K562 (cell line): ENCODE results near the gene ACOT2. TPM values are rescaled to one million over a fixed set of nuclear protein-coding genes. Genes with fewer than 3 reads are reported as not detected.

Experiments used
- ATAC-seq: fragments of 200-7000 bp; cut with Tn5 transposase; 3 replicates; pipeline ENCODE4 v1.9.1; 2020; ENCODE audit warnings: moderate library complexity
- BruUV-seq: library from RNA; stranded (reverse); fragments of 400-500 nt; replicated peaks from 2 replicates; lab custom pipeline; 2021; lab: Mats Ljungman, UMichigan
- CTCF ChIA-PET: fragments of 300-600 bp; formaldehyde crosslinking; extraction: SDS; loops from one replicate; lab custom pipeline; 2021; ENCODE audit warnings: low intra/inter-chr PET ratio; lab: Yijun Ruan, JAX
- POLR2A ChIA-PET: fragments of 300-600, 350-650 bp; sonication (Branson Sonifier 250); formaldehyde crosslinking; extraction: SDS; loops from one replicate; lab custom pipeline; 2021; ENCODE audit warnings: antibody characterized with exemption, inconsistent platforms; lab: Yijun Ruan, JAX
- DNase-seq, 4 experiments: peaks; one replicate each; pipeline versions ENCODE4 v3.0.0 to v3.0.0-alpha.2; 2011 to 2018; ENCODE audit warnings: low spot score in 3 of 4, mixed read lengths in 3 of 4; ENCODE audit errors: extremely low read depth in 1 of 4
- FAIRE-seq: peaks from 2 replicates; lab custom pipeline; 2011; peaks lifted over from hg19 to GRCh38; lab: Jason Lieb, UNC
- H2AFZ ChIP-seq: 2 replicates; pipeline ENCODE4 v1.6.0; 2011; ENCODE audit warnings: low read depth, low read length, control low read depth, inconsistent platforms
- H3K27ac ChIP-seq: fragments of 200-600 bp; 3 replicates; pipeline ENCODE4 v1.8.0; 2011; ENCODE audit warnings: low read depth, mild to moderate bottlenecking, control low read depth, inconsistent platforms, low read length, moderate library complexity, mixed read lengths; ENCODE audit errors: extremely low read depth
- H3K27me3 ChIP-seq, 2 experiments: fragments of 300-600 bp in 1 of 2; 2 replicates in 1 of 2; 3 replicates in 1 of 2; pipeline versions ENCODE4 v1.6.0 to v1.8.0; 2011; ENCODE audit warnings: inconsistent platforms in 2 of 2, low read length in 2 of 2, mild to moderate bottlenecking in 1 of 2, mixed read lengths in 1 of 2, moderate library complexity in 1 of 2; ENCODE audit not compliant: control insufficient read depth in 2 of 2, insufficient read depth in 2 of 2
- H3K36me3 ChIP-seq: fragments of 300-600 bp; 3 replicates; pipeline ENCODE4 v1.8.0; 2011; ENCODE audit warnings: mild to moderate bottlenecking, low read length, inconsistent platforms; ENCODE audit not compliant: control insufficient read depth, insufficient read depth
- H3K4me1 ChIP-seq, 2 experiments: fragments of 200-600 bp in 1 of 2; replicated peaks in 1 of 2; 2 replicates in 1 of 2; 3 replicates in 1 of 2; pipeline versions ENCODE4 v1.5.1 to v1.8.0; 2011; ENCODE audit warnings: inconsistent platforms in 2 of 2, low read length in 2 of 2, mild to moderate bottlenecking in 1 of 2, mixed read lengths in 1 of 2, moderate library complexity in 1 of 2; ENCODE audit not compliant: control insufficient read depth in 2 of 2, insufficient read depth in 2 of 2
- H3K4me2 ChIP-seq: 2 replicates; pipeline ENCODE4 v1.6.1; 2011; ENCODE audit warnings: low read length, control low read depth, inconsistent platforms, mixed read lengths; ENCODE audit not compliant: insufficient read depth
- H3K4me3 ChIP-seq: fragments of 200-600 bp; sonication (generic), shearing (Covaris generic); 2 replicates; pipeline ENCODE4 v1.5.1; 2016; ENCODE audit warnings: control low read depth, inconsistent platforms
- H3K79me2 ChIP-seq: fragments of 200-600 bp; 3 replicates; pipeline ENCODE4 v1.8.0; 2011; ENCODE audit warnings: low read length, inconsistent platforms; ENCODE audit not compliant: control insufficient read depth, insufficient read depth
- H3K9ac ChIP-seq, 2 experiments: 2 replicates each; pipeline versions ENCODE4 v1.6.0 to v1.6.1; 2011; ENCODE audit warnings: low read depth in 2 of 2, low read length in 2 of 2, control low read depth in 1 of 2, inconsistent platforms in 1 of 2, mild to moderate bottlenecking in 1 of 2, mixed read lengths in 1 of 2; ENCODE audit not compliant: insufficient read depth in 1 of 2
- H3K9me1 ChIP-seq: one replicate; pipeline ENCODE4 v1.6.0; 2011; ENCODE audit warnings: inconsistent platforms, mild to moderate bottlenecking, low read length, moderate library complexity; ENCODE audit not compliant: control insufficient read depth, insufficient read depth
- H3K9me3 ChIP-seq: replicated peaks from 2 replicates; pipeline ENCODE4 v1.5.1; 2011; ENCODE audit warnings: low read depth, low read length, inconsistent platforms; ENCODE audit not compliant: control insufficient read depth, insufficient read depth
- H4K20me1 ChIP-seq: replicated peaks from 2 replicates; pipeline ENCODE4 v1.6.1; 2011; ENCODE audit warnings: low read length, inconsistent platforms, mixed read lengths; ENCODE audit not compliant: control insufficient read depth, insufficient read depth
- DACH1 ChIP-seq: fragments of 450-650 bp; IDR thresholded peaks from 2 replicates; pipeline ENCODE4 v1.6.1; 2018; ENCODE audit not compliant: partially characterized antibody
- NR4A1 ChIP-seq, 2 experiments: fragments of 250-450 bp in 1 of 2; fragments of 450-650 bp in 1 of 2; sonication (Bioruptor Pico) in 1 of 2; IDR thresholded peaks; 2 replicates each; pipeline versions ENCODE4 v1.4.0 to v1.6.1; 2016 to 2020; ENCODE audit warnings: mild to moderate bottlenecking in 2 of 2, missing compliant biosample characterization in 1 of 2, missing genetic modification characterization in 1 of 2, moderate library complexity in 1 of 2
- PHB2 ChIP-seq: fragments of 450-650 bp; IDR thresholded peaks from 2 replicates; pipeline ENCODE4 v1.6.1; 2017; ENCODE audit warnings: low read depth
- TCFL5 ChIP-seq: fragments of 250-450 bp; sonication (Bioruptor Pico); conservative IDR thresholded peaks from 2 replicates; pipeline ENCODE4 v1.6.1; 2021; ENCODE audit warnings: mild to moderate bottlenecking, moderate library complexity, matching md5 sums
- USF2 ChIP-seq: sonication (generic); formaldehyde crosslinking; IDR thresholded peaks from 2 replicates; pipeline ENCODE4 v1.5.0; 2020; ENCODE audit warnings: missing genetic modification reagents
- ZBTB1 ChIP-seq: sonication (generic); formaldehyde crosslinking; IDR thresholded peaks from 2 replicates; pipeline ENCODE4 v1.8.1; 2023; ENCODE audit warnings: missing genetic modification reagents, low read depth, mild to moderate bottlenecking, borderline replicate concordance
- WGBS: fragments of 100-300 bp; shearing (Covaris generic); methylation state at CpG from one replicate; pipeline ENCODE4 v1.1.6; 2016; ENCODE audit warnings: low coverage, mixed read lengths; ENCODE audit not compliant: insufficient coverage; ENCODE audit errors: missing lambda C conversion rate; 5-methylcytosine and 5-hydroxymethylcytosine counted together
- in situ Hi-C: fragments of 300-500 bp; cut with MboI; formaldehyde crosslinking; loops from 4 replicates; pipeline ENCODE4 v1.15.0; 2018; ENCODE audit warnings: inconsistent platforms, mixed read lengths
- intact Hi-C: fragments of 100-400 bp; cut with micrococcal nuclease; formaldehyde crosslinking; loops from 2 replicates; pipeline ENCODE4 v1.14.2; 2022
- polyA plus RNA-seq, 8 experiments: library from polyadenylated mRNA; depleted of rRNA in 4 of 8; stranded (reverse) in 5 of 8; unstranded in 3 of 8; fragments of >200 nt; fragmentation: Nextera tagmentation in 2 of 8; fragmentation: Illumina TruSeq in 1 of 8; extraction: Ambion mirVana in 2 of 8; extraction: Trizol in 1 of 8; gene quantifications; 2 replicates each; pipeline versions ENCODE4 v1.2.1 to v1.2.3, GENCODE V29; 2011 to 2014; ENCODE audit warnings: inconsistent platforms in 1 of 8, missing spikeins in 1 of 8
- total RNA-seq, 7 experiments: library from RNA; depleted of rRNA in 6 of 7; stranded (reverse); fragments of >200 nt in 6 of 7; fragmentation: Illumina TruSeq in 2 of 7; extraction: Trizol in 2 of 7; gene quantifications; 2 replicates each; pipeline versions ENCODE4 v1.2.1 to v1.2.3, GENCODE V29; 2011 to 2021; ENCODE audit warnings: low replicate concordance in 1 of 7

Gene ACOT2
- total and polyA plus RNA-seq, 9 of the 15 experiments (the other 6 are each of a cell fraction or from before 2014, with no cell fraction given) = 0.04 to 0.15 (median 0.04) TPM; not detected in 6

- ChIA-PET POLR2A (interaction anchor here (0.6 to 0.8 kb wide), 3 partner anchors 20 to 359 kb away, joined by 3 to 4 read pairs (median 4); no protein-coding TSS in a partner anchor), CTCF (no interaction called here)
- intact Hi-C loops (no loop called here), in situ Hi-C loops (no loop called here)
- H3K4me1 ChIP-seq = no peaks in the 10 kb centered on the region
- H3K27me3 ChIP-seq = no peaks in the 10 kb centered on the region
- no peaks in the 10 kb centered on the region for H3K9me3 ChIP-seq
- H3K9ac ChIP-seq = no peak overlapping the region
- no peak for DNase-seq
- no TSS peak for BruUV-seq
- no peak overlapping the region for H3K4me2 ChIP-seq
- no peaks in the 10 kb centered on the region for H4K20me1 ChIP-seq
- H3K27ac ChIP-seq = no peak overlapping the region
- H3K9me1 ChIP-seq = no peaks in the 10 kb centered on the region
- no peak for FAIRE-seq
- ATAC-seq = no peak
- H3K36me3 ChIP-seq = no peaks in the 10 kb centered on the region
- H2AFZ ChIP-seq = no peak overlapping the region
- no peaks in the 10 kb centered on the region for H3K79me2 ChIP-seq
- TF ChIP-seq NR4A1 (CRISPR knock-in tag; IDR thresholded peaks at IDR 0.05) = no peak
- no peak for TF ChIP-seq NR4A1 (tag; IDR thresholded peaks at IDR 0.05)
- no peak for TF ChIP-seq TCFL5 (CRISPR knock-in tag)
- no peak for TF ChIP-seq ZBTB1
- TF ChIP-seq PHB2 = no peak
- no peak for TF ChIP-seq USF2 (CRISPR knock-in tag)
- TF ChIP-seq DACH1 = no peak
- 33% methylated on average over 2 of the region's 3 CpGs for WGBS
- no peak overlapping the region for H3K4me3 ChIP-seq
Observed at GRCh38 chr14:73606271-73606670, 37.3 kb downstream of the ACOT2 start.
